NOMO-1 treated with dmso at 0.1 percent for 144 hours (cell line): ENCODE results near the gene SEMA5B.

Experiments
- DNase-seq: peaks from one replicate; lab custom pipeline; 2025; ENCODE audit not compliant: unreplicated experiment; lab: John Stamatoyannopoulos, UW

Gene SEMA5B

DNA sequence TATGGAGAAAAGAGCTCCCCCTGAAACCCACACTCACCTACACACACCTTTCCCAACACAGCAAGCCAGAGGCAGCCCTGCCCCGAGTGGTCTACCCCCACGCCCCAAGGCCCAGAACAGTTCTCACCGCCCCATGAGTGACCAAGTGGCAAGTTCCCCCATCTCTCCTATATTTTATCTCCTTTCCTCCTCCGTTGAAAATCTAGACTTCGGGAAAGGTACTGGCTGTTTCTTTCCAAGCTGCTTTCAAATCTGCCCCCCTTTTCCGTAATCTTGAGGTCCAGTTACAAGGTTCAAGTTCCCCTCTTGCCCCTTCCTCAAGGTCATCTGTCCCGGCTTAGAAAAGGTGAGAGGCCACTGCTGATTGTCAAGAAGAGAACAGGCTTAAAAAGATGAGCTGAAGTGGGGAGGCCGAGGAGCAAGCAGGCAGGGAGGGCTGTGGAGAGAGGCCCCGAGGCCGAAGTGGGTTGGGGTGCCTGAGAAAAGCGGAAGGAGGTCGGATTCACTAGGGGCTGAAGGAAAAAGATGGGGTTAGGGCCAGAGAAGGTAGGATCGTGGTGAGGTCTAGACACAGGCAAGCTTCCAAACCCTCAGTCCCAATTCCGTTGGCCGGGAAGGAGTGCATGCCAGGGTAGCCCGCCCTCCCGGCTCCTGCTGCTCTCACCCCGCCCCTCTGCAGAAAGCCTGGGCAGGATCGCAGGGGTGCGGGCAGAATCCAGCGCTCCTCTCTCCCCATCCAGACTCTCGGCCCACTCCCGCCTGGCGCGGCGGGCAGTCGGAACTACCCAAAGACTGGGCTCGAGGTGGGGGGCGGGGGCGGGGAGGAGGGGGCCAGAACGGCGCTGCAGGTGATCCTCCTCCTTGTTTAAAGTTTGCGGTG is 1.7 kb downstream of the SEMA5B start:
- DNase-seq: no peak

DNA sequence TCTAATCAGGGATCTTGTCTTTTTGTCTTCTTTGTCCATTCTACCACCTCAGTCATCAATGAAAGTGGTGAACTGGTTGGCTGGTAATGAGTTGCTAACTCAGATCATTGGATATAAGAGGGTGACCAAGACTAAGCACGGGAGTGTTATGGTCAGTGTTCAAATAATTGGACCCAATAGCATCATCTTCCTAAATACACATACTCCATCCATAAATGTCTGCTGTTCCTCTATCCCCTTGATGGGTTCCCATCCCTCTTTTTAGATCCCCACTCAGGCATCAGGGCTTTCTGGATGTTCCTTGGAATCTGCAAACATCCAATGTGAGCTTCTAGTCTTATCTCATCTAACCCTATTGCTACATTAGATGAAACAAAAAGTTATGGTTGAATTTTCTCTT is 3.5 kb downstream of the SEMA5B start:
- no peak for DNase-seq

DNA sequence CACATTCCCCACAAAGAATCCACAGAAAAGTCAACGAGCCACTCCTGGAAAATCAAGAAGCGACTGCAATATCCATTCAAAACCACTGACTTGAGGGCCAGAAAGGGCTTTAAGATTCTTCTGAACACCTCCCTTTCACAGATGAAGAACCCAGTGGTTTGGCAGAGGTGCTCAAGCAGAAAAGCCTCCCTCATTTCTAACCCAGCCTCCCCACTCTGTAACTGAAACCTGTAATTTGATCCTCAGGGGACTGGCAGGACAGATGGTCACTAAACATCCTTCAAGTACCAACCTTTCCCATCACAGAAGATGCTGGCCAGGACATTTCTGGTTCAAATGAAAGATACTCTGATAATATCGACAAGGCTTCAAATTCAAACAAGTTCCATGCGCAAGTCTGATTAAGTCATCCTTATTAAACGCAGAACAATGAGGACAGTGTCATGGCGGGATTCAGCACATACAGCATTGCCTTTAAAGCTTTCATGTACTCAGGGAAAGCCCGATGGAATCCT is 5.5 kb downstream of the SEMA5B start:
- DNase-seq: no peak

DNA sequence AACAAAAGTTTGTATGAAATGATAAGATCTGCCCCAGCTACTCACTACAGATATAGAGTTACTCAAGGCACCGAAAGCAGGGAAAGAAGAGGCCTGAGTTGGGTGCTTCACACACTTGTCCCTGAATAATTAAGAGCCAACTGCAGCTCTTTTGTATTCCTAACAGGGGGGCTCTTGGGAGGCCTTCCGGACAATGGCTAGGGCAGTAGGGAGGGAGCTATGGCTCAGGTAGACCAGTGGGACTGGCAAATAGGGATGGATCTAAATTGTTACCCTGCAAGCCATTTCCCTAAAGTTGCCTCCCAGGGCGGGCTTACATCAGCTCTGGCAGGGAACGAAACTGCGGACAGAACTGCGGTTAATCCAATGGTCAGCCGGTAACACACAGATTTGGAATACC is 6.2 kb downstream of the SEMA5B start:
- no peak for DNase-seq

DNA sequence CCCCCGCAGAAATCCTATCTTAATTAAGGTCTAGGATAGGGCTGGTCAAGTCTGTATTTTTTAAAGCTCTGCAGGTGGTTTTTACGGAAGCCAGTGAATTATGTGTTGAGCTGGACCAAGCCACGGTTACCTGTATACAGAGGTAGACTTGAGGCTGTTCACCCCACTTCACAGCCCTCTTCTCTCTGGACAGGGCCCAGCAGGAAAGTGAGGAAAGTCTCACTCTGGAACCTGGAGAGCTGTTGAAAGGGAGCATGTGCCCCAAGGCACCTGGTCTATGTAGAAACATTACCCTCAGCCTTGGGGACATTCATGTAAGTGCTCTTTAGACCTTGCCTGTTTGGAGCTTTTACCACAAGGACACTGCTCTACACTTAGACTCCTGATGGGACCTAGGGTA is 6.9 kb downstream of the SEMA5B start:
- DNase-seq: no peak

DNA sequence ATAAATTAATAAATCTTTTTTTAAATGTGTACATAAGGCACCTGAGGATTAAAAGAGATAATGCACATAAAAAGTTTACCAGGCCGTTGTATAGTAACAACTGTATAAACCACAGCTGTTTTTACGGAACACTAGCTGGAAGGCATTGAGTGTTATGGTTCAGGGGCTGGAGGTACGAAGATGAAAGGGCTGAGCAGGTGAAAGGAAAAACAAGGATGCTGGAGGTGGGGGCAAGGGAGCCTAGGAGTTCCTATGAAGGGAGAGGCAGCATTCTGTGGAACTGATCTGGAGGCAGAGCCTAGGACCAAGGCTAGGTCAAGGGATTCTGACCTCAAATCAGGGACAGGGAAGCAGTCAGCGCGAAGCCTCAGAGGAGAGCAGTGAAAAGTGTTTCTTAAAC is 8.0 kb downstream of the SEMA5B start:
- DNase-seq: no peak

DNA sequence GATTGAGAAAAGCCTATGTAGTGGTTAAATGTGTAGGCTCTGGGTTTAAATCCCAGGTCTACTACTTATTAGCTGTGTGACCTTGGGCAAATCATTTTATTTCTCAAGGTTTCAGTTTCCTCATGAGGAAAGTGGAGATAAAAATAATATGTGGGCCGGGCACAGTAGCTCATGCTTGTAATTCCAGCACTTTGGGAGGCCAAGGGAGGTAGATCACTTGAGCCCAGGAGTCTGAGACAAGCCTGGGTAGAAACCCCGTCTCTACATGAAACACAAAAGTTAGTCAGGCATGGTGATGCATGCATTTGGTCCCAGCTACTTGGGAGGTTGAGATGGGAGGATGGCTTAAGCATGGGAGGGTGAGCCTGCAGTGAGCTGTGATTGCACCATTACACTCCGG is 8.4 kb downstream of the SEMA5B start:
- DNase-seq: no peak

DNA sequence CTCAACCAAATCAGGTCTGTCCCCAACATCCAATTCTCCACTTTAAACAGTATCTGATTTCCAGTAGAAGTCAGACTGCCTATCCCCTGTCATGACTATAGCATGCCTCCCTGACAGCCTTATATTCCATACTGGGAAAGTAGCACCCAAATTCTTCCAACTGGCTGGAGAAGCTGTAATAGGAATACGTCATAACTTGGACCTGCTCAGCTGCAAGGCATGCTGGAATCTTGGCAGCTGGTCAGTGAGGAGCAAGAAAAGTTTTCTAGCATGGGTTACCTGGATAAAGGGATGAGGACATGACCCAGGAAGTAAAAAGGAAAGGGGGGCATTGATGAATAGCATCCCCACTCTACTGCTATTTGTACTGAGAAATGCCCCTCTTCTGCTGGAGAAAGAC is 8.9 kb downstream of the SEMA5B start:
- DNase-seq: no peak

DNA sequence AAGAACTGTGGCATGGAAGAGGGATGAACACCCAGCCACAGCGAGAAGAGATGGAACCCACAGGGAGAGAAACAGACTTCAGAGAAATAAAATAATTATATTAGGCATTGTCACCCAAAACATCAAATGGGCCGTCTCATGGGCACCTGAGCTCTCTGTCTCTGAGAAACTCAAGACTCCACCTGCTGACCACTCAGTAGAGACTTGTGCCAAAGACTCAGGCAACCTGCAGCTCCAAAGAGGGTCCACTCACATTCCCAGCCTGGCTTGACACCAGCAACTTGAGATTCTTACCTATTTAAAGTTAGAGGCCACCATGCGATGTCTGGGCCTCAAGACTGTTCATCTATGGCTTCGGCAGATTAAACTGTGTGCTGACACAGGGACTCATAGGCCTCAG is 12.0 kb downstream of the SEMA5B start:
- no peak for DNase-seq

DNA sequence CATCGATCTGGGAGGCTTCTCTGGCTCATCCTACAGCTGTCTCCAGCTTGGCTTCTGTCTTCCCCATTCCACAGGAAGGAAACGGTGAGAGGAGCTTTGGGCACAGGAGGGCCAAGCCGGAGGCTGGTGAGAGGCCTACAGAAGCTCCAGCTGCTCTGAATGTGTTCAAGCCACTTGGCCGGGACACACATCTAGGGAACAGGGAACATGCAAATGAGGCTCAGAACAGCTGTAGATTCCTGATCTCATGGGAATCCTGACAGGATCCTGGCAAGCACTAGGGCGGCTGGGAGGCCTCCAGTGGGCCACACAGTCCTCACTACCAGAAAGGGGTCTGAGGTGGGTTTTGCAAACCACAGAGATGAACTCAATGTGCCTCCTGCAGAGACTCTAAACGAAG is 13.7 kb downstream of the SEMA5B start:
- no peak for DNase-seq

DNA sequence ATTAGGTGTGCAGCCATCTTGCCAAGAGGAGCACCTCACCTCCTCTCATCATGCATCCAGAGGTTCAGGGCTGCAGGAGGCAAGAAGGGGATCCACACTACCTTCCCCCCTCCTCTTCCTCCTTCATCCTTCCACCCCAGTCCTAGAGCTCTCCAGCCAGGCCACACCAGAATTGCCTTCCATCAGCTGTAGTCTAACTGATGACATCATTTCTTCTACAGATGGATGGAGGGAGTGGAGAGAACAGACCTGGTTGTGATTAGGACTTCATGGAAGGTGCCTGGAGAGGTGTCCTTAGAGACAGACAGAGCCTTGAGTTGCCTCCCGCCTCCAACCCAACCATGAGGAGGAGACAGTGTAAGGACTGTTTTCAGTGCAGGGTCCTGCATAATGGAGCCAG is 14.9 kb downstream of the SEMA5B start:
- no peak for DNase-seq

DNA sequence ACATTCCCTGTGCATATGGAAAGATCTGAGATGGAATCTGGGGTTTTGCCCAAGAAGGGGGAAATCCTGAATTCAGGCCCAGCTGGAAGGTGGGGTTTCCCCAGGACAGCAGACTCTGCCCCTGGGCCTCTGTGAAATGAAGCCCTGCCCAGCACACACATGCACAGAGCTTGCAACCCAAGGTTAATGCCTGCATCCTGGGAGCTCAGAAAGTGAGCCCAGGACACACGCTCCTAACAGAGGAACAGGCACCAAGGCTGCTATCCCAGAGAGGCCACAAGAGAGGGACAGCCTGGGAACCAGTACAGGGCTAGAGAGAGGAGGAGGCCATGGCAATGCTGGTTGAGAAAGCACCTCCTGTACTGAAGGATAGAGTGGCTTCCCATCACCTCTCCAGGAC is 16.1 kb downstream of the SEMA5B start:
- no peak for DNase-seq

DNA sequence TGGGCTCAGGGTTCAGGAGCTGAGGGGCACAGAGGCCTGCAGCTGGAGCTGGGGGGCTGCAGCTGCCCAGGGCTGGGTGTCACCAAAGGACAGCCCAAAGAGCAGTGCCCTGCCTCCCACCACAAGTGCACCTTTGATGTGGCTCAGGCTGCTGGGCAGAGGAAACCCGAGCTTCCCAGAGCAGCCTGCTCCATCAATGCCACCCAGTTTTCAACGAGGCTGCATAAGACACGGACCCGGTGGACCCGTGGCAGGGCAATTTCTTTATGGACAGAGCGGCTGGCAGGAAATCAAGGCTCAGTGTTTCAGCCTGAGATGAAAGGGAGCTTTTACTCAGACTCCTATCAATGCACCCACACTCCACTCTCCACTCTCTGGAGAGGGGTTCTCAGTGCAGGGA is 18.7 kb downstream of the SEMA5B start:
- DNase-seq: no peak

DNA sequence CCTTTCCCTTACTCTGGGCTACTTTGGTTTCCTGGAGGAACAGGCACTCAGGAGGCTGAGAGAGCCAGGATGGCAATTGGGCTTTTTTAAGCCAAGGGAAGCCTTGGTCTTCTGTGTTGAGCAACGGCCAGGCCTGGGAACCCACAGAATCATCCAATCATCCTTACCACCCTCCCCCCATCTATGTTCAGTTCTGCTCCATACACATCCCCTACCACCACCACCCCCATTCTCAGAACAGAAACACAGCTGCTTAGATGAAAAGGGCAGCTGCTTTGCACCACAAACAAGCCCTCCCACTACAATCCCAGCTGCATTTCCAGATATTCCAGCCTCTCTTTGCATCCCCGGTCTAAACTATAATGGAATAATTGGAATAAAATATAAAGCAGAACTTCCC is 21.0 kb downstream of the SEMA5B start:
- no peak for DNase-seq

DNA sequence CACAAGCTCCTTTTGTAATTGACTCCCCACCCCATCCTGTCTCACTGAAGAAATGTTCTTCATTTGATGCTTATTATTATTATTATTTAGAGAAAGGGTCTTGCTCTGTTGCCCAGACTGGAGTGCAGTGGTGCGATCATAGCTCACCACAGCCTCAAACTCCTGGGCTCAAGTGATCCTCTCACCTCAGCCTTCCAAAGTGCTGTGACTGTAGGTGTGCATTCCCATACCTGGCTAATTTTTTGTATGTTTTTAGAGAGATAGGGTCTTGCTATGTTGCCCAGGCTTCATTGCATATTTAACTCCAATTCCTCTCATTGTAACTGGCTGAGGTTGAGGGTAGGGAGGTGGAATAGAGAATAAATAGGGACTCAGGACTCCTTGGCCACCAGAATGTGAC is 22.3 kb downstream of the SEMA5B start:
- DNase-seq: no peak

DNA sequence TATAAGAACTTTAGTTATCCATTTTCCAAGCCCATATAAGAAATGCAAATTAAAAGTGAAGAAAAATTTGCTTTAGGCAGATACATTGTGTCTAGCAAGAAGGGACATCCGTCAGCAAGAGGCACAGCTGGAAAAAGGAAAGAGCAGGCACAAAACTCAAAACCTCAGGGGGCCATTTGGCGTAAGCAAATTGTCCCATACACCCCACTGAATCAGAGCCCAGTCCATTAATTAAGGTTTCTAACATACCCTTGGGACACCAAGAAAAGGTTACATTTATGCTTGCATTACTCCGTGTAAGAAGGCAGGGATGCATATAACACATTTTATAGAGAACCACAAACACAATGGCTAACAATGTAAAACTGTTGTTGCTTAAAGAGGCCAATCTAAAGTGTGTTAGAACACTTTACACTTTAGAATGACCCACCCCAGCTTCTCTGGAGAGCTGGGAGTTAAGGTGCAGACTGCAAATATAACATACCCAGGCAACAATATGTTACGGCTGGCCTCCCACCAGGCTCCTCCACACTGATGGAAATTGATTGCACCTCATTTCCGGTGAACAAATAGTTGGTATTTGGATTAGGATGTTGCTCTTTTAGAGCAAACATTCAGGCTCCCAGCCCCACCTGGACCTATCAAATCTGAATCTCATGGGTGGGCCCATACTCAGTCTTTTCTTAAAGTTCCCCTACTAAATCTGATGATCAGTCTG is 23.2 kb downstream of the SEMA5B start:
- DNase-seq: no peak

DNA sequence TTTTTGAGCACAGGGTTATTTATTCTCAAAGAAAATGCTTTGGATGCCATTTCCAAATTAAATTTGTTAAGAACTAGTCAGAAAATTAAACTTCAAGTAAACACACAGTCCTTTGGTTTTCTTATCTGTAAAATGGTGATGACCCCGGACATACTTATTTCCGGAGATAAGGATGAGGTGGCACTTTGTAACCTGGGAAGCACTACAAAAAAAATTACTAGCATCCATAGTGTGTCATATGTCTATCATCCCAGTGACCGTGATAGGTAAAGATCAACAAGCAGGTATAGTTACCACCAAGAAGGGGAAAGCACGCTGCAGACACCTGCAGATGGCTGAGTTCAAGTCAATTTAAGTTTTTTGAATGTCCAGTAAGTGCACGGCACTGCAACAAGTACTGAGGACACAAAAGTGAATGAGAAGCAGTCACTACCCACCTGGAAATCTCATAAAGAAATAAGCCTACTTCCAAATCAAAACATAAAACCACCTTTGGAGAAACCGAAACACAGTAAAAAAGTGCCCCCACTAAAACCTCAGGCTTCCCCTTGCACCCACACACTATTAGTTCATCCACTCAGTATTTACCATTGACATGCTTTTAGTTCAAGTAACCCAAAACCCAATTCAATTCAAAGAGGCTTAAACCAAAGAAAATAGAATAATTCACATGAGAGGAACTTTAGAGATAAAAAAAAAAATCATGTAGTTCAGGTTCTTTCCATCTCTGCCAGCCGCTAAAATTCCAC is 24.6 kb downstream of the SEMA5B start:
- no peak for DNase-seq

DNA sequence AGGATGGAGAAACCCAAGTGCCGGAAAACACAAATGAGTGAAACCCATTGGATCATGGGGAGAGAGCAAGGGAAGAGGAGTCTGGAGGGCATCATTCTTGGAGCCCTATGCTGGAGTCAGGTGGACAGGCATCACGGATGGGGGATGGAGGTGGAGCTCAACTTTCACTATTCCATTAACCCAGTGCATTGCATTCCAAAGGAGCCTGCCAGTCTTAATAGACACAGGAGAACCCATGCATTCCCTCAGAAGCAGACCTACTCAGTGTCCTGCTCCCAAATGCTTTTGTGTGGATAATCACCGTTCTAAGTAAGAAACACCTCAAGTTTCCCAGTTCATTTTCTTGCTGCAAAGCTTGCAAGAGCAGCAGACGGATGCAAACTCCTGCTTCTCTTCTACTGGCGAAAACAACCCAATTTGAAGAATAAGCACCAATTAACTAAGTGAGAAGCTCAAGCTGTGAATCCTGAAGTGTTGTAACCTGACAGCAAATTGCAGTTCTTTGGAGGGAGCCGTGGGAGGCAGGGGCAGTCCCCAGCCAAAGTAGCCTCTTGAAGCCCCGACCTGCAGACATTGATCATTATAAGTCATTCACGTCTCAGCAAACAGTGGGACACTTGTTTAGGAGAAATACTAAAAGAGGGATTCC is 25.3 kb downstream of the SEMA5B start:
- DNase-seq: no peak

DNA sequence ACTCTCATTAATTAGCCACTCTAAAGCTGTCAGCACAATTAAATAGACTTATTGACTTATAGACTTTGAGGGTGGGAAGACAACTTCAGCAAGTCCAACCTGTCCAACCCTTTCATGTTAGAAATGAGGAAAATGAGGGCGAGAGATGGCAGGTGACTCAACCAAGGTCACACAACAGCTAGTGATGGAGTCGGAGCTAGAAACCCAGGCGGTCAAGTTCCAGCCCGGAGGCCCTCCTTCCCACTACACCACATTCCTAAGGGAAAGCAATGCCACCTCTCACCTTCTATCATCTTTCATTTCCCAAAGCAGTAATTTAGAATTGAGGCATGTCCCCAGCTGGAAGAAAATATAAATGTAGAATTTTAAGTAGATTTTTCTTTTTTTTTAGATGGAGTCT is 28.7 kb downstream of the SEMA5B start:
- no peak for DNase-seq

DNA sequence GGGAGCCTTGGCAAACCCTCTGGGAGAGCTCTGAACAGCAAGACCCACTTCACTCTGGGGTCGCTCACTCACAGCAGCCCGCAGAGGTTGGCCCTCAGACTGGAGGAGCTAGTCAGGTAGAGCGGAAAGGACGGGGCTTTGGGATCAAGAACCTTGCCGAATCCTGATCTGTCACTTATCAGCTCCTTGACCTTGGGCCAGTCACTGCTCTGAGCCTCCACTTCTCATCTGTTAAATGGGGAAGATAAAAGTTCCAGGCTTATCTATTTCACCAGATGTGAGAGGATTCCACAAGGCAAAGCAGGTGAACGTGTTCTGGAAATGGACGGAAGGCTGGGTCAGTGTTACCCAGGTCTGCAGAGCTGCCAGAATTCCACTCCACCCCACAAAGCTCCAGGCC is 29.4 kb downstream of the SEMA5B start:
- no peak for DNase-seq

DNA sequence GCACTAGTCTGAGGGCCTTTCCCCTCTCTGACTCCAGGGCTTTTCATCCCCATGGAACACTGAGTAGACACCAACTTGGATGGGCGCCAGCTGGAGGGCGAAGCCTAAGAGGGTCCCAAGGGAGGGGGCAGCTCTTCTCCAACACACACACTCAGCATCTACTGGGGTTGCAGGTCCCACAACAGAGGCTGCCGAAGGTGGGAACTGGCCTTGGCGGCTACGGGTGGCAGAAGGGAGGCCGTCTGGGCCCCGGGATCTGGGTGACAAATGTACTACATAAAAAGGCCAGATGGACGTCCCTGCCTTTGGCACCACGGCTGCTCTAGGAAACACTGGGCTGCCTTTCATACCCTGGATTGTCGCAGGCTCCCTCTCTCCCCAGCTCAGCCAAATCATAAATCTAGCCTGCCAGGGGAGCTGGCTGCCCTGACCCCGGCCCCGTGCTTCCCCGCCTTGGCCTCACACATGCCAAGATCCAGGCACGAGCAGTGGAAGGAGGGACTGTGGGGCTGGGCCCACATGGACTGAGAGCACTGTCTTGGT is 31.5 kb downstream of the SEMA5B start:
- no peak for DNase-seq
